22Rv1 (cell line): ENCODE measurements around the gene FKBP1A.

ENCODE experiments used
- ZFX ChIP-seq: fragments of 450-650 bp; IDR thresholded peaks from 2 replicates; pipeline ENCODE4 v1.6.1; 2017; ENCODE audit warnings: antibody characterized with exemption, borderline replicate concordance
- TF ChIP-seq, protein P1 (sequence below): fragments of 450-650 bp; IDR thresholded peaks from 2 replicates; pipeline ENCODE4 v1.5.1; 2017; ENCODE audit warnings: mild to moderate bottlenecking

DNA sequence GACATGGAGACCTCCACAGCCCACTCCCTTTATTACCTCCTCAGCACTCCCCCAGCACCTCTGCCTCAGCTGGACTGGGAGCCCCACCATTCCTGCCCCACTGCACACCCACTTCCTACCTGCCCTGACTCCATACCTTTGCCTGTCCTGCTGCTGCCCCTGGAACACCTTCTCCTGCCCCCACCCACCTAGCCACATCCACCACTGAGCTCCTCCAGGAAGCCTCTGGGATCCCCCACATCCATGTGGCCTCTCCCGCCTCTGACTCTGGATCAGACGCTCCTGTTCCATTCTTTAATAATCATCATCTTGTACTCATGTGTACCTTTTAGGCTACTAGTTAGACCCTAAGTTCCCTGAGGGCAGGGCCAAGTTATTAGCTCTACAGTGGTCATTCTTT lies 61.8 kb downstream of the FKBP1A start:
- TF ChIP-seq, protein P1, sequence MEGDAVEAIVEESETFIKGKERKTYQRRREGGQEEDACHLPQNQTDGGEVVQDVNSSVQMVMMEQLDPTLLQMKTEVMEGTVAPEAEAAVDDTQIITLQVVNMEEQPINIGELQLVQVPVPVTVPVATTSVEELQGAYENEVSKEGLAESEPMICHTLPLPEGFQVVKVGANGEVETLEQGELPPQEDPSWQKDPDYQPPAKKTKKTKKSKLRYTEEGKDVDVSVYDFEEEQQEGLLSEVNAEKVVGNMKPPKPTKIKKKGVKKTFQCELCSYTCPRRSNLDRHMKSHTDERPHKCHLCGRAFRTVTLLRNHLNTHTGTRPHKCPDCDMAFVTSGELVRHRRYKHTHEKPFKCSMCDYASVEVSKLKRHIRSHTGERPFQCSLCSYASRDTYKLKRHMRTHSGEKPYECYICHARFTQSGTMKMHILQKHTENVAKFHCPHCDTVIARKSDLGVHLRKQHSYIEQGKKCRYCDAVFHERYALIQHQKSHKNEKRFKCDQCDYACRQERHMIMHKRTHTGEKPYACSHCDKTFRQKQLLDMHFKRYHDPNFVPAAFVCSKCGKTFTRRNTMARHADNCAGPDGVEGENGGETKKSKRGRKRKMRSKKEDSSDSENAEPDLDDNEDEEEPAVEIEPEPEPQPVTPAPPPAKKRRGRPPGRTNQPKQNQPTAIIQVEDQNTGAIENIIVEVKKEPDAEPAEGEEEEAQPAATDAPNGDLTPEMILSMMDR, result no peak
- no peak for TF ChIP-seq ZFX
